ENCODE results near the gene NEU4. TPM values are rescaled to one million over a fixed set of nuclear protein-coding genes. Genes with fewer than 3 reads are reported as not detected.
"Not testable (repeated sequence)": the region's sequence is repeated elsewhere in the genome, so short reads cannot be mapped to it uniquely, and the experiment has no call there.

Gene NEU4
- polyA plus RNA-seq, 1 experiment: not detected

DNA sequence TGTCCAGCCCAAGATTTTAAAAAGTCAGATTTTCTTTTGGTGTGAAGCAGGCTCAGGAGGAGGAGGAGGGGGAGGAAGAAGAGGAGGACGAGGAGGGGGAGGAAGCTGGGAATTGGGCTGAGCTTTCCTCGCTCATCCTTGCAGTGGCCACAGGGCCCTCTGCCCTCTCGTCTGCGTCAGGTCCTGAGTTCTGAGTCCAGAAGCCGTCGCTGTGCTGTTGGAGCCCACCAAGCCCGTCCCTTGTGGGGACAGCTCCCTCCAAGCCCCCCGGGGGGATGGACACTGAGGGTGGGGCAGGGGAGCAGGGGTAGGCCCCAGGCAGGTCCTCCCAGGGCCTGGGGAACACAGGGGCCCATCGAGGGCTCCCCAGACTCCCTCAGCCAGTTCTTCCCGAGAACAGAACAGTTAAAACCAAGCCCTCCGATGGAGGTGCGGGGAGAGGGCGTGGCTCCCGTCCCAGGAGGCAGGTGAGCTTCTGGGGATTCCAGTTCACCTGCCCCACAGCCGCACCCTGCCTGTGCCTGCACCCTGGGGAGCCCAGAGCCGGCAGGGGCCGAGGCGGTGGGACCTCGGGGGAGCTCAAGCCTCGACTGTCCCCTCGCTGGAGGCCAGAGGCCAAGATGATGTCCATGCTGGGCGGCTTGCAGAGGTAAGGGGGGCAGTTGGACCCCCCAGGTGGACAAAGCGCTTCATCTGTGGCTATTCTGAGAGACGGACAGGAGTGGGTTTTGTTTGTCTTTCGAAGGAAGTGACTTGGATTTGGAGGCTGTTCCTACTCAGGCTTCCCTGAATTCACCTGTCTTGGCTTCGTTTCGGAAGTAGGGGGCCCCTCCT lies 32.4 kb upstream of the NEU4 start, which contains the start of gene GAL3ST2:
Gene GAL3ST2 (plus strand): TSS at position 487 of the 834 bp plus-strand sequence. CDS start 134 bp downstream, at position 621.
- POLR2A ChIA-PET: no interaction called here
- DNase-seq (ENCODE audit: low read depth): no peak
- CTCF ChIA-PET: no interaction called here
- TF ChIP-seq, protein P1, sequence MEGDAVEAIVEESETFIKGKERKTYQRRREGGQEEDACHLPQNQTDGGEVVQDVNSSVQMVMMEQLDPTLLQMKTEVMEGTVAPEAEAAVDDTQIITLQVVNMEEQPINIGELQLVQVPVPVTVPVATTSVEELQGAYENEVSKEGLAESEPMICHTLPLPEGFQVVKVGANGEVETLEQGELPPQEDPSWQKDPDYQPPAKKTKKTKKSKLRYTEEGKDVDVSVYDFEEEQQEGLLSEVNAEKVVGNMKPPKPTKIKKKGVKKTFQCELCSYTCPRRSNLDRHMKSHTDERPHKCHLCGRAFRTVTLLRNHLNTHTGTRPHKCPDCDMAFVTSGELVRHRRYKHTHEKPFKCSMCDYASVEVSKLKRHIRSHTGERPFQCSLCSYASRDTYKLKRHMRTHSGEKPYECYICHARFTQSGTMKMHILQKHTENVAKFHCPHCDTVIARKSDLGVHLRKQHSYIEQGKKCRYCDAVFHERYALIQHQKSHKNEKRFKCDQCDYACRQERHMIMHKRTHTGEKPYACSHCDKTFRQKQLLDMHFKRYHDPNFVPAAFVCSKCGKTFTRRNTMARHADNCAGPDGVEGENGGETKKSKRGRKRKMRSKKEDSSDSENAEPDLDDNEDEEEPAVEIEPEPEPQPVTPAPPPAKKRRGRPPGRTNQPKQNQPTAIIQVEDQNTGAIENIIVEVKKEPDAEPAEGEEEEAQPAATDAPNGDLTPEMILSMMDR (IDR thresholded peaks at IDR 0.05; ENCODE audit: insufficient read depth, low read depth, low read length): no peak
- Histone ChIP-seq H3K27me3 (ENCODE audit: control insufficient read depth, insufficient read depth, low read length) (no peaks in the 10 kb centered on the region; the same call in 1 of the 2 replicates), H3K4me3 (ENCODE audit: low read depth, low read length) (no peak within 1 kb of the TSS), H3K36me3 (ENCODE audit: control insufficient read depth, insufficient read depth, low read length) (no peaks in the 10 kb centered on the region)

DNA sequence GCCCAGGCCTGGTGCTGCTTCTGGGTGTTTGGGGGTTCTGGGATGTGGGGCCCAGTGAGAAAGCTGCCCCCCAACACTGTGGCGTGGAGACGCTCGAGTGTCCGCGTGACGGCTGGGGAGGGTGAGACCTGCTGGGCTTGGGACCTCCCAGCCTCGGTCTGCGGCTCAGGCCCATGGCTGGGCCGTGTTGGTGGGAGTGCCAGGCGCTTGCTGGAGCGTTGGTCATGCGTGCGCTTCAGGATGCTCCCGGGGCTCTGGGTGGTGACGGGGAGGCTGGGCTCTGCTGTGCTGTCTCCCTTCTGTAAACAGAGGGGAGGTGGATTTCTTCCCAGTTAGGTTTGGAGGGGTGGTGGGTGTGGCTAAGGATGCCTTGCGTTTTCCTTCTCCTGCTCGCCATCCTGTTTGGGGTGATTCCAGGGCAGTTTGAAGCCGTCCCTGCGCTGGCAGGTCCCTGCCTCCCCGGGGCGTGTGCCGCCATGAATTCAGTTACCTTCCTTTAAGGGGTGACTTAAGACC lies 31.8 kb upstream of the NEU4 start:
- CTCF ChIA-PET: interaction anchor here (1.3 kb wide), 1 partner anchor 11 kb away, joined by 3 read pairs; no protein-coding TSS in a partner anchor
- Histone ChIP-seq H3K36me3 (ENCODE audit: control insufficient read depth, insufficient read depth, low read length) (no peaks in the 10 kb centered on the region), H3K4me3 (ENCODE audit: low read depth, low read length) (no peak overlapping the region), H3K27me3 (ENCODE audit: control insufficient read depth, insufficient read depth, low read length) (no peaks in the 10 kb centered on the region; the same call in 1 of the 2 replicates)
- TF ChIP-seq, protein P1 (IDR thresholded peaks at IDR 0.05; ENCODE audit: insufficient read depth, low read depth, low read length): no peak
- DNase-seq (ENCODE audit: low read depth): no peak
- POLR2A ChIA-PET: no interaction called here

DNA sequence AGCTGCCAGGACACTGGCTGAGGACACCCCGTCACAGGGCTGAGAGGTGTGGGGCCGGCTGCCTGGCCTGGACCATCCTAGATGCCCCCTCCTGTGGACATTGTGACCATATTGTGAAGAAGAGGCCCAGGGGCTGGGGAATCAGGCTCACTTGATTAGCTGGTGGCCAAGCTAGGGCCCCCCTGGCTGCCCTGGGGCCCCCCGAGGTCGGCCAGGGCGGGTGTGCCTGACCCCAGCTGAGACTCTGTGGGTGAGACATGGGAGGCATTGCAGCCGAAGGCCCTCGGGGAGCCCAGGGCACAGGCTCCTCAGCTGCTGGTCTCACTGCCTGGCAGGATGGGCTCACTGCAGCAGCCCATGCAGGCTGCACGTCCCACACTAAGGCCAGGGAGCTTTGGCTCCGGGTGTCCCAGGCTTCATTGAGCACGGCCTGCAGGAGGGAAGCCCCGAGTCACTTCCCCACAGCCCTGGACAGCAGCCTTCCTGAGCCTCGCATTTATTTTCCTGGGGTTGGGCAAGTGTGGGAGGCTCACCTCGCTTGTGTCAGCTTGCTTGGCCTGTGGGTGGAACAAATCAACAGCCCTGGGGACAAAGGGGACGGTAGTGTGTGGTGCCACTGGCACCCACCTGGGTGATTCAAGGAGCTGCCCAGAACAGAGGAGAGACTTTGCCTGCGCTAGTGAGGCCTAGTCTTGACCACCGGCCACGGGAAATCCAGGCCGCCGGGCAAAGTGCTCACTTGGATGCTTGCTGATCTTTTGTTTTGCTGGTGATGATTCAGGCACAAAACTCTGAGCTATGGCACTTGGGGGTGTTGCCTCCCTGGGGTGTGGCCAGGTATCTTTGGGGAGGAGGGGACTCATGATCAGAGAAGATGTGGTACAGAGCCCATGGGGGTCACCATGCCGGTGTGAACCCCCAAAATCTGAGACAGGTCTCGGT lies 31.0 kb upstream of the NEU4 start:
- DNase-seq (ENCODE audit: low read depth): no peak
- CTCF ChIA-PET: interaction anchor here (1.3 kb wide), 1 partner anchor 10 kb away, joined by 3 read pairs; no protein-coding TSS in a partner anchor
- TF ChIP-seq, protein P1 (IDR thresholded peaks at IDR 0.05; ENCODE audit: insufficient read depth, low read depth, low read length): no peak
- Histone ChIP-seq H3K36me3 (ENCODE audit: control insufficient read depth, insufficient read depth, low read length) (no peaks in the 10 kb centered on the region), H3K4me3 (ENCODE audit: low read depth, low read length) (no peak overlapping the region), H3K27me3 (ENCODE audit: control insufficient read depth, insufficient read depth, low read length) (no peaks in the 10 kb centered on the region; the same call in 1 of the 2 replicates)
- POLR2A ChIA-PET: no interaction called here

DNA sequence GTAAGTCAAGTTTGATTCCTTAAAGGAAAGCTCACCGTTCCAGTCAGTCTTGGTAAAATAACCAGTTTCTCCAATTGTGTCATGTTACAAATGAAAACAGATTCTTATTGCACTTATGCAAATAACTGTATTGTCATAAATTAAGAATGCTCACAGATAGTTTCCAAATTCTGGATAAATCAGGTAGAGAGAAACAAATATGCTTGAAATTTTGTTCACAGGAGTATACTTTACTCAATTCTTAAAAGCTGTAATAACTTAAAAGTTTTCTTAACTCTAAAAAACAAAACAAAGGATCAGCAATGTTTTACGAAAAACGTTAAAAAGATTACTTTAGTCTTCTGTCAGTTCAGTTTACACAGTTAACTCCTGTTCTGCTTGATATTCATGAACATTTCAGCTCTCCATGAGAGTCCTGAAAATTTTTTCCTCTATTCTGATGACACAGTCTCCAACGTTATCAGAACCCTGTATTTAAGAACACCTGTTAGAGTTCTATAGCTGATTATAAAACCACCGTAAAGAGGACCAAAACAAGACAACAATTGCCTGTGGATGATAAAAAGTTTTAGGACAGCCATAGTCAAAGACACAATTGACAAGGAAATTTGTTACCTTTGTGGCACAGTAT lies 27.9 kb upstream of the NEU4 start:
- H3K4me3 ChIP-seq (ENCODE audit: low read depth, low read length): no peak overlapping the region
- no peaks in the 10 kb centered on the region for H3K36me3 ChIP-seq (ENCODE audit: control insufficient read depth, insufficient read depth, low read length)
- ChIA-PET CTCF (no interaction called here), POLR2A (no interaction called here)
- H3K27me3 ChIP-seq (ENCODE audit: control insufficient read depth, insufficient read depth, low read length): no peaks in the 10 kb centered on the region
- TF ChIP-seq, protein P1 (IDR thresholded peaks at IDR 0.05; ENCODE audit: insufficient read depth, low read depth, low read length): no peak
- no peak for DNase-seq (ENCODE audit: low read depth)

DNA sequence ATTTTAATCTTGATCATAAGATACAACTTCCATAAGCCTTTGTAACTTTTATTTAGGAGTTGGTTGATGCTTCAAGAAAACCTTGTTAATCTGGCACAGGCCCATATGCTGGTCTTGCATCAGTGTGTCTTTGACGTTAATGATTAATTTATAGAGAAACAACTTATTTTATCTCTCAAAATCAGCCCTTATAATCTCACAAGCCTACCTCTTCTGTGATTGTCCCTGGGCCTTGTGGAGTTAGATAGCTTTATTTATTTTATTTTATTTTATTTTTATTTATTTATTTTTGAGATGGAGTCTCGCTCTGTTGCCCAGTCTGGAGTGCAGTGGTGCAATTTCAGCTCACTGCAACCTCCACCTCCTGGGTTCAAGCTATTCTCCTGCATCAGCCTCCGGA lies 26.9 kb upstream of the NEU4 start:
- DNase-seq (ENCODE audit: low read depth); POLR2A ChIA-PET; H3K36me3 ChIP-seq (ENCODE audit: control insufficient read depth, insufficient read depth, low read length); H3K27me3 ChIP-seq (ENCODE audit: control insufficient read depth, insufficient read depth, low read length); CTCF ChIA-PET; H3K4me3 ChIP-seq (ENCODE audit: low read depth, low read length): not testable (repeated sequence)
